ENCODE measurements around the gene ANKH.

DNA sequence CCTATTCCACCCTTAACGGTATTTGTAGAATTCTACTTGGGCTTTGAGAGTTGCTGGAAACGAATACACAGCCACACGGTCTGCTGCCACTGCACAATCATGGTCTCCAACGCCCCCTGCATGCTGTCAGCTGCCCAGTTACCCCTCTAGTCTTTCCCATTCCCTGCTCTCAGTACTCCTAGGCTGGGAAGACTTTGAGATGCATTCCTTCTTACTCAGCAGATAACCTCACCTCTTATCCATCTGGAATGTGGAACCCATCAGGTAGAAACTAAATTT, 92.8 kb downstream of the ANKH start:
- no peak for TF ChIP-seq EZH2 (IDR thresholded peaks at IDR 0.05; ENCODE audit: borderline replicate concordance, low read depth, low read length, severe bottlenecking)
- TF ChIP-seq, protein P1, sequence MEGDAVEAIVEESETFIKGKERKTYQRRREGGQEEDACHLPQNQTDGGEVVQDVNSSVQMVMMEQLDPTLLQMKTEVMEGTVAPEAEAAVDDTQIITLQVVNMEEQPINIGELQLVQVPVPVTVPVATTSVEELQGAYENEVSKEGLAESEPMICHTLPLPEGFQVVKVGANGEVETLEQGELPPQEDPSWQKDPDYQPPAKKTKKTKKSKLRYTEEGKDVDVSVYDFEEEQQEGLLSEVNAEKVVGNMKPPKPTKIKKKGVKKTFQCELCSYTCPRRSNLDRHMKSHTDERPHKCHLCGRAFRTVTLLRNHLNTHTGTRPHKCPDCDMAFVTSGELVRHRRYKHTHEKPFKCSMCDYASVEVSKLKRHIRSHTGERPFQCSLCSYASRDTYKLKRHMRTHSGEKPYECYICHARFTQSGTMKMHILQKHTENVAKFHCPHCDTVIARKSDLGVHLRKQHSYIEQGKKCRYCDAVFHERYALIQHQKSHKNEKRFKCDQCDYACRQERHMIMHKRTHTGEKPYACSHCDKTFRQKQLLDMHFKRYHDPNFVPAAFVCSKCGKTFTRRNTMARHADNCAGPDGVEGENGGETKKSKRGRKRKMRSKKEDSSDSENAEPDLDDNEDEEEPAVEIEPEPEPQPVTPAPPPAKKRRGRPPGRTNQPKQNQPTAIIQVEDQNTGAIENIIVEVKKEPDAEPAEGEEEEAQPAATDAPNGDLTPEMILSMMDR (IDR thresholded peaks at IDR 0.05; ENCODE audit: borderline replicate concordance, extremely low read depth, low read length, poor library complexity, severe bottlenecking) = no peak

Measured in DND-41 (cell line).